ENCODE measurements around the gene MYO7B. TPM values are rescaled to one million over a fixed set of nuclear protein-coding genes. Genes with fewer than 3 reads are reported as not detected.

MYO7B gene
- polyA plus RNA-seq, 10 donors, result 0.36 to 2.3 (median 1.0) TPM

DNA sequence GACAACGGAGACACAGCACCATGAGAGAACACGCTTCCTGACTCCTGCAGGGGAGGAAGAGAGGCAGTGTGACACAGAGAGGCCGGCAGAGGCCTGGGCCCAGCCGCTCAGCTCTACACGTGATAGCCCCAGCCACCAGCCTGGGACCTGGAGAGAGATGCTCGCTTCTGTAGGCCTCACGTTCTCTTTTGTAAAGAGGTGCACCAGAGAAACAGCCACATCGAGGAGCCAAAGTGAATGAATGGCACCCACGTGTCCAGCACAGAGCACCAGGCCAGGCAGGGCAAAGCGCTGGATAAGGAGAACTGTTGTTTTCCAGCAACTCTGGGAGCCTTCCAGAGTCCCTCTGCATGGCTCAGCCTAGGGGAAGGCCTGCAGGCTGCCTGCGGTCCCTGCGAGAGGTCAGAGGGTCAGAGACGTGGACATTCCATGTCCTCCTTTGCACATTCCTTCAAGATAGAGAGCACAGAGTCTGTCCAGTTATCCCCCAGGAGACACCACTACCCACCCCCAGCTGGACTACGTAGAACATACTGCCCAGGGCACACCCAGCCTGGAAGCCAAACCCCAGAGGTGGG is 125.7 kb downstream of the MYO7B start:
- no peak for DNase-seq

- no peak for DNase-seq
These were observed 126.5 kb downstream of the MYO7B start for GRCh38 chr2:127661949-127662510.

- DNase-seq, result no peak
These were observed 127.6 kb downstream of the MYO7B start for GRCh38 chr2:127662937-127663565.

DNA sequence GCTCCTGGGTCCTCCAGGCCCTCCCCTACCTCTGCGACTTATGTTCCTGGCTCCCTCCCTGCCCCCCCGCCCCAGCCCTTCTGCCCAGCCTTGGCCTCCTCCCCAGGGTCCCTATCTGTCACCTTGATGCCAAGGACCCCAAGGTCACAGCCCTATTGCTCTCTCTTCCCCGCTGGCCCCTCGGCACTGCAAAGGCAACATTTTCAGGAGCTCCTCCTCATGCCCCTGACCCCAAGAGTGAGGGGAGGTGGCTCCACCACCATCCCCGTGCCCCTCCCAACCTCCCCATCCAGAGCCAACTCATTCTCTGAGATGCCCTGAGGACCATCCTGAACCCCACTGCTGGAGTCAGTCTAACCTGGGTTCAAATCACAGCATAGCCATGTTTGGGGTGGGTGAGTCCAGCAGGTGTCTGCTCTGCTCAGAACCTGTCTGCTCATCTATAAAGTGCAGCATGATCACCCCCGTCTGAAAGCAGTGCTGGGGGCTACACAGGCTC is 128.1 kb downstream of the MYO7B start:
- no peak for DNase-seq

- DNase-seq, result no peak
These were observed 128.8 kb downstream of the MYO7B start for GRCh38 chr2:127664065-127664894.

DNA sequence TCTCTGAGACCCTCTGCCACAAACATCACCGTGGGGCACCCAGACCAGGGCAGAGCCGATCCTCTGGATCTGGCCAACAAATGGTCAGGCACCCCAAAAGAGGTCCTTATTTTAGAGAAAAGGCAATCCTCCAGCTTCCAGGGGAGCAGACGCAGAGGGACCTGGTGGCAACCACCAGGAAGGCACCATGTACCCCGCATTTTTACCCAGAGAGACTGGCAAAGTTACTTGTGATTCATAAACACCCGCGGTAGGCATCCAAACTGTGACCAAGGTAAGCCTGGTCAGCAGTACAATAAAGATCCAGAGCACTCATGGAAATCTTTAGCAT is 129.4 kb downstream of the MYO7B start:
- no peak for DNase-seq

GRCh38 chr2:127665267-127665893 is 129.9 kb downstream of the MYO7B start:
- no peak for DNase-seq

- DNase-seq, result no peak
These were observed 133.6 kb downstream of the MYO7B start for GRCh38 chr2:127669056-127669455.

DNA sequence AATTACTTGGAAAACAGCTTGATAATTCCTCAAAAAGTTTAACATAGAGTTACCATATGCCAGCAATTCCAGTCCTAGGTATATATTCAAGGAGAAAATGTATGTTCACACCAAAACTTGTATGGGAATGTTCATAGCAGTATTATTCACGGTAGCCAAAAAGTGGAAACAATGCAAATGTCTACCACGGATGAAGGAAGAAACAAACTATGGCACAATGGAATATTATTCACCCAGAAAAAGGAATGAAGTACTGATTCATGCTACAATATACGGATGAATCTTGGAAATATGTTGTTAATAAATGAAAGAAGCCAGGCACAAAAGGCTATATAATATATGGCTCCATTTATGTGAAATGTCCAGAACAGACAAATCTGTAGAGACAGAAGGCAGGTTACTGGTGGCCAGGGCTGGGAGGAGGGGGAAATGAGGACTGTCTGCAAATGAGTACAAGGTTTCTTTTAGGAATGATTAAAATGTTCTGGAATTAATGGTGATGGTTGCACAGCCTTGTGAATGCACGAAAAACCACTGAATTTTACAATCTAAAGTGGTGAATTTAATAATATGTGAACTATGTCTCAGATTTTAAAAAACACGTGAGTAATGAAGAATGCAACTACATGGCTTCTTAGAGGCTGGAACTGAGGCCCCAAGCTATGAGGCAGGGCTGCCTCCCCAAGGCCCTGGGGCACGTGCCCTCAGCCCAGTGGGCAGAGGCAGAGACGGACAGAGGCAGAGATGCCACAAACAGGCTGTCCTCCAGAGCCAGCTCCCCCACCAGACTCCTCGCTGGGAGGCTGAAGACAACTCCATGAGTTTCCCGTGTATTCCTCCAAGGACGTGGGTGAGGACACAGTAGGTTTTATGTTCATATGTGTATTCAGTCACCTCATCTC is 134.8 kb downstream of the MYO7B start:
- DNase-seq, result no peak

DNA sequence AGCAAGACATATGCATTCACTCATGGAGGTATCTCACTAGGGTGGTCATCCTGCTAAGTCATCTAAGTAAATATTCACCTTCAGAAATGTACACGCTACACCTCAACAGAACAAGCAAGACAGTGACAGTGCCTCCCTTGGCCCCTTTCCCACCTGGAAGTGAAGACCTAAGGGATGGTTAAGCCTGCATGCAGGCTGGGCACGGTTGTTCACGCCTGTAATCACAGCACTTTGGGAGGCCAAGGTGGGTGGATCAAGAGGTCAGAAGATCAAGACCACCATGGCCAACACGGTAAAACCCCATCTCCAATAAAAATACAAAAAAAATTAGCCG is 135.4 kb downstream of the MYO7B start:
- DNase-seq, result no peak

- DNase-seq, result no peak
These were observed 136.2 kb downstream of the MYO7B start for GRCh38 chr2:127671557-127672302.

DNA sequence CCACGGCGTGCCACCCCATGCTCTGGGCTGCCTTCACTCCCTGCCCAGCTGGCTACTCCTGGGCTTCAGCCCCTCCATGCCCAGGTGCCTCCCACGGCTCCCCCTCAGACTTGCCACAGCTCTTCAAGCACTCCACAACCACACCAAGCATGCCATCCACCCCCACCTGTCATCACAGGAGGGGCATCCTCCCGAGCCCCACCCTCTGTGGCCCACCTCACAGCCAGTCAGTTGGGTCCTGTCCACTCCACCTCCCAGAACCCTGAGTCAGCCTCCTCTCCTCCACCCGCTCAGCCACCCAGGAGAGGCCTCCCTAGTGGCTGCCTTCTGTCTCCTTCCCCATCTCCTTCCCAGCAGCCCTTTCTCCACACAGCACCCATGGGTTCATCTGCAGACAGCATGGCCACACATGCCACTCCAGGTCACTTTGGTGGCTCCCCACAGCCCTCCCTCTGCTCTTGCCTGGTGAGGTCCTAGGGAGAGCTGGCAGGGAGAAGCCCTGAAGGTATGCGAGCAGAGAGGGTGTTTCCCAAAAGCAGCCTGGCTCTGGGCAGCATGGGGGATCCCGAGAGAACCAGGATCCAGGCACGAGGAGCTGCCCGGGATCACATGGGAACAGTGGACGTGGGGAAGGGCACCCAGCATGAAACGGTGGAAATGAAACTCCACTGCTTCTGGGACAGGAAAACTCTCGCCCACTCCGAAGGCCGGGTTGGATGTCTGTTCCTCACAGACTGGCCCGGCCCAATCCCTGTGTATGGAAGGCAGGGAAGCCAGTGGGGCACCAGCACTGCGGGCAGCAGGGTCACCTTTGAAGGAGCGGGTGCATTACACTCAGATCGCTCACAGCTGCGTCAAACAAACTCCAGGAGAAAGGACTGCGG is 137.1 kb downstream of the MYO7B start:
- DNase-seq, result no peak

- DNase-seq, result no peak
These were observed 138.0 kb downstream of the MYO7B start for GRCh38 chr2:127673291-127674069.

GRCh38 chr2:127674241-127675209 is 139.0 kb downstream of the MYO7B start:
- DNase-seq, result peak in 1 of 3 donors; percentile 41

DNA sequence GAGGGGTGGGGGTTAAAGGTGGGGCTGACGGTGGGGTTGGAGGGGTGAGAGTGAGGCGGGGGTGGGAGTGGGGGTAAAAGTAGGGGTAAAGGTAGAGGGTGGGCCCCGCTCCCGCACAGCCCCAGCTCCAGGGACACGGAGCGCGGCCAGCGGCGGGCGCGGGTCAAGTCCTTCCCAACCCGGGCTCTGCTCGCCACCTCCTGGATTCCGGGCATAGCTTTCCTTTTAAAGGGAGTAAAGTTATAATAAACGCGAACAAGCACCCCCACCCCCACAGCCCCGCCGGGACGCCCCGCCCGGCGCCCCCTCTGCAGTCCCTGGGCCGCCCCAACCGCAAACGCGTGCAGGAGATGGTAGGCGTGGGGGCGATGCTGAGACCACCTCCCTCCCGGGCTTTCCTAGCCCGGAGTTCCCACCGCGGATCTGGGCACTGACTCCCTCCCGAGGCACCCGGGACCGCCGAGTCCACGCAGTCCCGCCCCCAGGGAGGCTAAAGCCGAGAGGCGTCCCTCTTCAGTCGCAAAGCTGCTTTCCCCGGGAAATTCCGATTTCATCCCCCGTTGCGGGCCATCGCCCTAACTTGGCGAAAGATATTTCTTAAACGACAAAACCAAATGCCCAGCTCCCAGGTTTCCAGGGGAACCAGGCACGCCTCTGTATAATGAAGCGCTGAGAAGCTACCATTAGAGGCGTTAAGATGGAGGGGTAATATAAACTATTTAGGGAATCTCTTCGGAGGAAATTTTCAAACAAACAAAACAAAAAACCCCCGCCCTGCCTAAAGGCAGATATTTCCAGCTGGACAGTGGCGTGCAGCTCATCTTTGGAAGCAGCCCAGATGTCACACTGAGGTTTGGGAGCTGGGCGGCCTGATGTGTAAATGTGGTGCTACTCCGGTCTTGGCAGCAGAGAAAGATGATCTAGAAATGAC is 140.1 kb downstream of the MYO7B start, which contains the start of gene LIMS2:
TSS of gene LIMS2 (minus strand) at position 200 of the 931 bp plus-strand sequence. CDS start 506 bp downstream, outside the sequence.
- DNase-seq, result peak in 1 of 3 donors; percentile 51

- DNase-seq, result no peak
These were observed 141.4 kb downstream of the MYO7B start for GRCh38 chr2:127676906-127677305.

Data from muscle of back (tissue), 11 donors.